Suprapubic skin (tissue), 4 donors: ENCODE results near the gene PHKG2.

Experiments used
- CTCF ChIP-seq, 2 donors: fragments of 200-600 bp in 1 of 2; fragments of 450-650 bp in 1 of 2; sonication (generic) in 1 of 2; IDR thresholded peaks; one replicate each; pipeline ENCODE4 v1.5.1; 2016 to 2019; ENCODE audit warnings: antibody characterized with exemption in 2 of 2, mild to moderate bottlenecking in 1 of 2, moderate library complexity in 1 of 2
- POLR2A ChIP-seq, 2 donors: fragments of 450-650 bp; IDR thresholded peaks; one replicate each; pipeline ENCODE4 v1.6.1; 2017; ENCODE audit warnings: antibody characterized with exemption in 2 of 2, mild to moderate bottlenecking in 2 of 2, moderate library complexity in 2 of 2
- POLR2AphosphoS5 ChIP-seq, 3 donors: sonication (generic); formaldehyde crosslinking; IDR thresholded peaks; one replicate each; pipeline ENCODE4 v1.6.1; 2017; ENCODE audit warnings: antibody characterized with exemption in 3 of 3

- TF ChIP-seq CTCF (IDR thresholded peaks at IDR 0.05): no peak
- no peak for TF ChIP-seq POLR2A (IDR thresholded peaks at IDR 0.05)
- TF ChIP-seq POLR2AphosphoS5 (IDR thresholded peaks at IDR 0.05): no peak
Measured at GRCh38 chr16:30700971-30701370, 47.3 kb upstream of the PHKG2 start.
